RWPE1 (cell line): ENCODE measurements around the gene RIC3.

ENCODE experiments used
- CTCF ChIA-PET: fragments of 350-600 bp; sonication (Branson Sonifier 250); formaldehyde crosslinking; extraction: SDS; loops from one replicate; lab custom pipeline; 2021; lab: Yijun Ruan, JAX
- POLR2A ChIA-PET: fragments of 400-600 bp; formaldehyde crosslinking; extraction: SDS; loops from one replicate; lab custom pipeline; 2020; ENCODE audit warnings: antibody characterized with exemption; ENCODE audit not compliant: low non-redundant PET; lab: Yijun Ruan, JAX
- DNase-seq: peaks from one replicate; pipeline ENCODE4 v3.0.0; 2012; ENCODE audit warnings: low spot score
- H3K27ac ChIP-seq: fragments of 450-650 bp; 2 replicates; pipeline ENCODE4 v1.5.1; 2017
- CTCF ChIP-seq: fragments of 450-650 bp; conservative IDR thresholded peaks from 2 replicates; pipeline ENCODE4 v1.5.1; 2017; ENCODE audit warnings: low read depth, mild to moderate bottlenecking

RIC3 gene

GRCh38 chr11:8138526-8138925 lies 30.3 kb downstream of the RIC3 start:
- TF ChIP-seq CTCF: no peak
- peak; percentile 6 for DNase-seq
- ChIA-PET POLR2A (no interaction called here), CTCF (interaction anchor here (0.7 kb wide), 1 partner anchor 284 kb away, joined by 3 read pairs; no protein-coding TSS in a partner anchor)
- no peak overlapping the region for H3K27ac ChIP-seq

GRCh38 chr11:8127447-8127846 lies 41.4 kb downstream of the RIC3 start:
- DNase-seq: no peak
- CTCF ChIA-PET: no interaction called here
- TF ChIP-seq CTCF: no peak
- POLR2A ChIA-PET: no interaction called here
- no peak overlapping the region for H3K27ac ChIP-seq

- no peak for DNase-seq
- no peak overlapping the region for H3K27ac ChIP-seq
- ChIA-PET CTCF (interaction anchor here (1.4 kb wide), 1 partner anchor 94 kb away, joined by 4 read pairs; no protein-coding TSS in a partner anchor), POLR2A (no interaction called here)
- no peak for TF ChIP-seq CTCF
Measured at GRCh38 chr11:8126649-8127289, 42.1 kb downstream of the RIC3 start.

GRCh38 chr11:8122173-8122764 lies 46.6 kb downstream of the RIC3 start:
- no peak for TF ChIP-seq CTCF
- ChIA-PET CTCF (no interaction called here), POLR2A (no interaction called here)
- no peak for DNase-seq
- no peak overlapping the region for H3K27ac ChIP-seq

GRCh38 chr11:8111636-8112035 lies 57.2 kb downstream of the RIC3 start:
- no peak for DNase-seq
- H3K27ac ChIP-seq: no peak overlapping the region
- POLR2A ChIA-PET: no interaction called here
- CTCF ChIA-PET: interaction anchor here (0.7 kb wide), 1 partner anchor 89 kb away, joined by 3 read pairs; no protein-coding TSS in a partner anchor
- TF ChIP-seq CTCF: no peak

- no peak for DNase-seq
- POLR2A ChIA-PET: no interaction called here
- no peak overlapping the region for H3K27ac ChIP-seq
- no peak for TF ChIP-seq CTCF
- CTCF ChIA-PET: interaction anchor here (1.3 kb wide), 1 partner anchor 11 kb away, joined by 9 read pairs; no protein-coding TSS in a partner anchor
Measured at GRCh38 chr11:8110396-8110795, 58.4 kb downstream of the RIC3 start.
